ENCODE data around the gene DUOXA1. TPM values are rescaled to one million over a fixed set of nuclear protein-coding genes. Genes with fewer than 3 reads are reported as not detected.

Gene DUOXA1
- polyA plus RNA-seq, 2 of the 4 experiments (the other 2 are of a cell fraction): 0.18 to 0.23 TPM

DNA sequence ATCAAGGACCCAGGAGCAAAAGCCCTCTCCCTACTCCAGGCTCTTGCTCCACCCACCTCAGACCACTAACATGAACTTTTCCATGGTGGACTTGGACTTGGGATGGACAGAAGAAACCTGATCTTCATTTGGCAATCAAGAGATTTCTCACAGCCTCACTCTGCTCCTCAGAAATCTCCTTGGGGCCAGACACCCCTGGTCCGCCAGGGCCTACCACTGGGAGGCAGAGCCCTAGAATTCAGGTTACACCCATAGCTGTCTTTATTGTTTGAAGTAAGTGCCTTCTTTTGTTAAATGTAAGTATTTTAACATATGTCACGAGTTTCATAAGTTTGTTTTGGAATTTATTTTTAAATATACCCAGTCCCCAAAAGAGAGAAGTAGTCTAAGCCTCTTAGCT lies 44.9 kb upstream of the DUOXA1 start (continued):
- no peak for TF ChIP-seq CHD4 (IDR thresholded peaks at IDR 0.05; ENCODE audit: borderline replicate concordance)
- no peak for TF ChIP-seq HOXA7 (CRISPR knock-in tag; IDR thresholded peaks at IDR 0.05)

GRCh38 chr15:45174069-45174468 lies 44.4 kb upstream of the DUOXA1 start:
- no peak for FAIRE-seq
- no peaks in the 10 kb centered on the region for H3K4me1 ChIP-seq
- POLR2A ChIA-PET: no interaction called here
- WGBS (ENCODE audit: missing lambda C conversion rate): 88% methylated on average over 3 of the region's 6 CpGs
- no peak for ATAC-seq
- no peak for TF ChIP-seq HDAC2 (IDR thresholded peaks at IDR 0.05)
- TF ChIP-seq RNF2 (IDR thresholded peaks at IDR 0.05; ENCODE audit: borderline replicate concordance, low read depth): no peak
- no peak for TF ChIP-seq RFX5 (IDR thresholded peaks at IDR 0.05)
- TF ChIP-seq FOXS1 (CRISPR knock-in tag; IDR thresholded peaks at IDR 0.05): no peak
- TF ChIP-seq NR3C1 (IDR thresholded peaks at IDR 0.05): no peak
- TF ChIP-seq EHMT2 (IDR thresholded peaks at IDR 0.05; ENCODE audit: low read depth): no peak
- no peak for TF ChIP-seq RAD21 (conservative IDR thresholded peaks at IDR 0.05 in 1 of 2, IDR thresholded peaks at IDR 0.05 in 1 of 2)
- CTCF ChIA-PET: interaction anchor here (1.1 to 1.4 kb wide), 3 partner anchors 11 to 257 kb away, joined by 3 to 6 read pairs (median 3); no protein-coding TSS in a partner anchor
- no peak for DNase-seq (ENCODE audit: low read depth in 1 of 2, low spot score in 1 of 2)
- H3K27ac ChIP-seq: no peak overlapping the region
- no peak overlapping the region for H3K4me3 ChIP-seq
- H3K4me2 ChIP-seq: no peak overlapping the region
- H3K9me3 ChIP-seq: no peaks in the 10 kb centered on the region

DNA sequence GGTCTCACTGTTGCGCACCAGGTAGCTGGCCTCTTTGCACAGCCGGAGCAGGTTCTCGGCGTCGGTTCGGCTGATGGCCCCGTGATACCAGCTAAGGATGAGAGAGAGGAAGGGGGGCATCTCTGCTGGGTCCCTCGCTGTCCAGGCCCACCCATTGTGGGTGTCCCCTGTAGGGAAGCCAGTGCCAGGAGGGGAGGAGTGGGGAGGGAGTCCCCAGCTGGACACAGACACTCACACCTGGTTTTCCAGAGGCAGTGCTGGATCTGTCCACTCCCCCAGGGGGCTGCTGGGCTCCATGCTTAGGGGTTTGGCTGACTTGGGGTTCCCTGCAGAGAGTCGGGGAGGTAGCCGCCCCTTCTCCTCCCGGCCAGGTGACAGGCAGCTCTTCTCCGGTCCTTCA lies 42.2 kb upstream of the DUOXA1 start:
- H3K4me1 ChIP-seq: no peaks in the 10 kb centered on the region
- WGBS (ENCODE audit: missing lambda C conversion rate): 84% methylated on average over 12 of the region's 12 CpGs
- H3K4me3 ChIP-seq: no peak overlapping the region
- ATAC-seq (no peak), FAIRE-seq (no peak), DNase-seq (ENCODE audit: low read depth in 1 of 2, low spot score in 1 of 2) (no peak)
- H3K27ac ChIP-seq: no peak overlapping the region
- no peaks in the 10 kb centered on the region for H3K9me3 ChIP-seq
- POLR2A ChIA-PET: no interaction called here
- H3K4me2 ChIP-seq: no peak overlapping the region
- TF ChIP-seq JUN (IDR thresholded peaks at IDR 0.05): no peak
- TF ChIP-seq, protein P1, sequence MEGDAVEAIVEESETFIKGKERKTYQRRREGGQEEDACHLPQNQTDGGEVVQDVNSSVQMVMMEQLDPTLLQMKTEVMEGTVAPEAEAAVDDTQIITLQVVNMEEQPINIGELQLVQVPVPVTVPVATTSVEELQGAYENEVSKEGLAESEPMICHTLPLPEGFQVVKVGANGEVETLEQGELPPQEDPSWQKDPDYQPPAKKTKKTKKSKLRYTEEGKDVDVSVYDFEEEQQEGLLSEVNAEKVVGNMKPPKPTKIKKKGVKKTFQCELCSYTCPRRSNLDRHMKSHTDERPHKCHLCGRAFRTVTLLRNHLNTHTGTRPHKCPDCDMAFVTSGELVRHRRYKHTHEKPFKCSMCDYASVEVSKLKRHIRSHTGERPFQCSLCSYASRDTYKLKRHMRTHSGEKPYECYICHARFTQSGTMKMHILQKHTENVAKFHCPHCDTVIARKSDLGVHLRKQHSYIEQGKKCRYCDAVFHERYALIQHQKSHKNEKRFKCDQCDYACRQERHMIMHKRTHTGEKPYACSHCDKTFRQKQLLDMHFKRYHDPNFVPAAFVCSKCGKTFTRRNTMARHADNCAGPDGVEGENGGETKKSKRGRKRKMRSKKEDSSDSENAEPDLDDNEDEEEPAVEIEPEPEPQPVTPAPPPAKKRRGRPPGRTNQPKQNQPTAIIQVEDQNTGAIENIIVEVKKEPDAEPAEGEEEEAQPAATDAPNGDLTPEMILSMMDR (IDR thresholded peaks at IDR 0.05): no peak
- no peak for TF ChIP-seq ZFP36 (IDR thresholded peaks at IDR 0.05; ENCODE audit: borderline replicate concordance, partially characterized antibody)
- no peak for TF ChIP-seq HOXB13 (CRISPR knock-in tag; IDR thresholded peaks at IDR 0.05; ENCODE audit: low read depth)
- TF ChIP-seq CEBPB (IDR thresholded peaks at IDR 0.05): no peak
- no peak for TF ChIP-seq SREBF2 (IDR thresholded peaks at IDR 0.05)
- TF ChIP-seq TFCP2L1 (CRISPR knock-in tag; IDR thresholded peaks at IDR 0.05): no peak
- no peak for TF ChIP-seq PBX3 (IDR thresholded peaks at IDR 0.05)
- no peak for TF ChIP-seq NR3C1 (IDR thresholded peaks at IDR 0.05)
- no peak for TF ChIP-seq MAZ (IDR thresholded peaks at IDR 0.05; ENCODE audit: borderline replicate concordance, low read depth, low read length)
- TF ChIP-seq NFE2L2 (conservative IDR thresholded peaks at IDR 0.05; ENCODE audit: low read length): no peak
- no peak for TF ChIP-seq CHD2 (IDR thresholded peaks at IDR 0.05; ENCODE audit: low read length, partially characterized antibody)
- CTCF ChIA-PET: interaction anchor here (0.6 to 1.8 kb wide), 3 partner anchors 9 to 26 kb away, joined by 3 to 5 read pairs (median 3); no protein-coding TSS in a partner anchor
